ENCODE measurements around the gene POU2F1.

POU2F1 gene

GRCh38 chr1:167357305-167357704 is 136.6 kb downstream of the POU2F1 start:
- TF ChIP-seq CTCF (IDR thresholded peaks at IDR 0.05; ENCODE audit: borderline replicate concordance, control extremely low read depth, extremely low read depth, insufficient read depth, missing control alignments) = no peak
- in situ Hi-C loops (cut with MboI; ENCODE audit: low sequenced_read_pairs, unreplicated experiment) = no loop called here
- no peak for DNase-seq (ENCODE audit: low spot score)

GRCh38 chr1:167359295-167359694 is 138.6 kb downstream of the POU2F1 start:
- in situ Hi-C loops (cut with MboI; ENCODE audit: low sequenced_read_pairs, unreplicated experiment) = no loop called here
- TF ChIP-seq CTCF (IDR thresholded peaks at IDR 0.05; ENCODE audit: borderline replicate concordance, control extremely low read depth, extremely low read depth, insufficient read depth, missing control alignments) = no peak
- DNase-seq (ENCODE audit: low spot score) = no peak

- TF ChIP-seq CTCF (IDR thresholded peaks at IDR 0.05; ENCODE audit: borderline replicate concordance, control extremely low read depth, extremely low read depth, insufficient read depth, missing control alignments) = no peak
- DNase-seq (ENCODE audit: low spot score) = no peak
- in situ Hi-C loops (cut with MboI; ENCODE audit: low sequenced_read_pairs, unreplicated experiment) = no loop called here
Measured at GRCh38 chr1:167360120-167360519, 139.4 kb downstream of the POU2F1 start.

- no peak for DNase-seq (ENCODE audit: low spot score)
- TF ChIP-seq CTCF (IDR thresholded peaks at IDR 0.05; ENCODE audit: borderline replicate concordance, control extremely low read depth, extremely low read depth, insufficient read depth, missing control alignments) = no peak
- in situ Hi-C loops (cut with MboI; ENCODE audit: low sequenced_read_pairs, unreplicated experiment) = no loop called here
Measured at GRCh38 chr1:167362638-167363037, 142.0 kb downstream of the POU2F1 start.

- no peak for DNase-seq (ENCODE audit: low spot score)
- in situ Hi-C loops (cut with MboI; ENCODE audit: low sequenced_read_pairs, unreplicated experiment) = no loop called here
- no peak for TF ChIP-seq CTCF (IDR thresholded peaks at IDR 0.05; ENCODE audit: borderline replicate concordance, control extremely low read depth, extremely low read depth, insufficient read depth, missing control alignments)
Measured at GRCh38 chr1:167364826-167365225, 144.1 kb downstream of the POU2F1 start.

GRCh38 chr1:167365360-167365759 is 144.7 kb downstream of the POU2F1 start:
- DNase-seq (ENCODE audit: low spot score) = no peak
- TF ChIP-seq CTCF (IDR thresholded peaks at IDR 0.05; ENCODE audit: borderline replicate concordance, control extremely low read depth, extremely low read depth, insufficient read depth, missing control alignments) = no peak
- in situ Hi-C loops (cut with MboI; ENCODE audit: low sequenced_read_pairs, unreplicated experiment) = no loop called here

GRCh38 chr1:167367705-167368104 is 147.0 kb downstream of the POU2F1 start:
- TF ChIP-seq CTCF (IDR thresholded peaks at IDR 0.05; ENCODE audit: borderline replicate concordance, control extremely low read depth, extremely low read depth, insufficient read depth, missing control alignments) = no peak
- DNase-seq (ENCODE audit: low spot score) = no peak
- in situ Hi-C loops (cut with MboI; ENCODE audit: low sequenced_read_pairs, unreplicated experiment) = no loop called here
